Measurements from ENCODE around the gene MRM2. TPM values are rescaled to one million over a fixed set of nuclear protein-coding genes. Genes with fewer than 3 reads are reported as not detected.

Gene MRM2
- polyA plus RNA-seq, 3 donors = 9.2 to 32.5 (median 26.7) TPM

GRCh38 chr7:2242541-2243429 is 780 bp upstream of the MRM2 start:
- peaks cover 68 to 72% of the 10 kb centered on the region in 2 donors for H3K4me1 ChIP-seq (ENCODE audit: control insufficient read depth in 1 of 2, insufficient read depth in 2 of 2, low read length in 2 of 2)
- peak overlapping the region; percentile 77 to 93 (median 86) for H3K4me3 ChIP-seq (replicated peaks in 1 of 3; ENCODE audit: low read depth in 2 of 3, low read length in 3 of 3)
- Mint-ChIP-seq H3K36me3 (peaks cover 16 to 30% of the 10 kb centered on the region in 2 donors), H3K4me3 (peak overlapping the region; percentile 91 to 92), H3K27ac (peak overlapping the region; percentile 79 to 95 (median 90)), H3K9me3 (peaks cover 0 to 3% (median 0%) of the 10 kb centered on the region in 7 donors), H3K4me1 (peaks cover 69% of the 10 kb centered on the region), H3K27me3 (ENCODE audit: low read depth in 3 of 3) (peaks cover 0 to 3% (median 0%) of the 10 kb centered on the region in 3 donors)
- H3K36me3 ChIP-seq (replicated peaks in 1 of 2; ENCODE audit: control insufficient read depth in 1 of 2, insufficient read depth in 2 of 2, low read length in 2 of 2) = peaks cover 12 to 17% of the 10 kb centered on the region in 2 donors
- DNase-seq = peak in 1 of 3 donors; percentile 26
- intact Hi-C loops (cut with micrococcal nuclease) = loop anchor here (1.0 to 5.0 kb wide), 2 partner anchors 10 to 70 kb away; partner anchors contain the start of genes SNX8 (in 2 of the 2) and MAD1L1 (in 1 of the 2)
- H3K79me2 ChIP-seq (ENCODE audit: insufficient read depth, low read length) = peaks cover 52% of the 10 kb centered on the region
- H3K4me2 ChIP-seq (replicated peaks; ENCODE audit: extremely low read depth, low read length, poor library complexity, severe bottlenecking) = peak overlapping the region; percentile 90
- no peak for TF ChIP-seq CTCF (IDR thresholded peaks at IDR 0.05)
- no peaks in the 10 kb centered on the region for H3K27me3 ChIP-seq (ENCODE audit: control insufficient read depth in 2 of 2, insufficient read depth in 2 of 2, low read length in 2 of 2)
- peak overlapping the region; percentile 88 for H2AFZ ChIP-seq (ENCODE audit: insufficient read depth, low read depth, low read length, poor library complexity, severe bottlenecking)
- peak overlapping the region; percentile 91 for H3K9ac ChIP-seq (ENCODE audit: insufficient read depth, low read length, poor library complexity, severe bottlenecking)
- WGBS (ENCODE audit: insufficient coverage) = 32% methylated on average over 19 of the region's 21 CpGs
- peaks cover 4% of the 10 kb centered on the region for H4K20me1 ChIP-seq (ENCODE audit: insufficient read depth, low read length)
- H3K9me3 ChIP-seq (replicated peaks in 1 of 2; ENCODE audit: control insufficient read depth in 1 of 2, insufficient read depth in 1 of 2, low read length in 2 of 2) = no peaks in the 10 kb centered on the region
- peak overlapping the region; percentile 37 to 82 for H3K27ac ChIP-seq (ENCODE audit: low read depth in 1 of 2, low read length in 2 of 2)

- TF ChIP-seq CTCF (IDR thresholded peaks at IDR 0.05) = no peak
- peaks cover 72% of the 10 kb centered on the region for H3K79me2 ChIP-seq (ENCODE audit: insufficient read depth, low read length)
- H3K4me3 Mint-ChIP-seq = no peak overlapping the region
- peaks cover 4% of the 10 kb centered on the region for H4K20me1 ChIP-seq (ENCODE audit: insufficient read depth, low read length)
- WGBS (ENCODE audit: insufficient coverage) = 95% methylated on average over 17 of the region's 17 CpGs
- H3K27ac ChIP-seq (ENCODE audit: low read depth in 1 of 2, low read length in 2 of 2) = peak overlapping the region; percentile 6 to 33
- peaks cover 0 to 3% (median 2%) of the 10 kb centered on the region in 7 donors for H3K9me3 Mint-ChIP-seq
- no peaks in the 10 kb centered on the region for H3K9me3 ChIP-seq (replicated peaks in 1 of 2; ENCODE audit: control insufficient read depth in 1 of 2, insufficient read depth in 1 of 2, low read length in 2 of 2)
- peaks cover 31 to 49% of the 10 kb centered on the region in 2 donors for H3K36me3 Mint-ChIP-seq
- peaks cover 27 to 34% of the 10 kb centered on the region in 2 donors for H3K36me3 ChIP-seq (replicated peaks in 1 of 2; ENCODE audit: control insufficient read depth in 1 of 2, insufficient read depth in 2 of 2, low read length in 2 of 2)
- peak overlapping the region in 4 of 7 donors; percentile 37 to 80 (median 66) for H3K27ac Mint-ChIP-seq
- intact Hi-C loops (cut with micrococcal nuclease) = no loop called here
- H3K4me1 ChIP-seq (ENCODE audit: control insufficient read depth in 1 of 2, insufficient read depth in 2 of 2, low read length in 2 of 2) = peaks cover 53 to 59% of the 10 kb centered on the region in 2 donors
- H3K4me3 ChIP-seq (replicated peaks in 1 of 3; ENCODE audit: low read depth in 2 of 3, low read length in 3 of 3) = no peak overlapping the region
- peaks cover 0 to 2% (median 0%) of the 10 kb centered on the region in 3 donors for H3K27me3 Mint-ChIP-seq (ENCODE audit: low read depth in 3 of 3)
- H2AFZ ChIP-seq (ENCODE audit: insufficient read depth, low read depth, low read length, poor library complexity, severe bottlenecking) = no peak overlapping the region
- no peak overlapping the region for H3K9ac ChIP-seq (ENCODE audit: insufficient read depth, low read length, poor library complexity, severe bottlenecking)
- H3K4me2 ChIP-seq (replicated peaks; ENCODE audit: extremely low read depth, low read length, poor library complexity, severe bottlenecking) = no peak overlapping the region
- DNase-seq = no peak
- no peaks in the 10 kb centered on the region for H3K27me3 ChIP-seq (ENCODE audit: control insufficient read depth in 2 of 2, insufficient read depth in 2 of 2, low read length in 2 of 2)
- H3K4me1 Mint-ChIP-seq = peaks cover 57% of the 10 kb centered on the region
Observed at GRCh38 chr7:2239242-2239641, 2.8 kb downstream of the MRM2 start.
